ENCODE results near the gene ICAM1. TPM values are rescaled to one million over a fixed set of nuclear protein-coding genes. Genes with fewer than 3 reads are reported as not detected.
"Not testable (repeated sequence)": the region's sequence is repeated elsewhere in the genome, so short reads cannot be mapped to it uniquely, and the experiment has no call there.

ICAM1 gene
- 4.9 TPM for polyA plus RNA-seq (2013, experiment 1 of 2; ENCODE audit: insufficient read length)
- polyA plus RNA-seq (2013, experiment 2 of 2; ENCODE audit: insufficient read length), result 5.4 TPM

GRCh38 chr19:10270616-10271394 lies at the start of gene ICAM1:
Gene ICAM1, plus strand, starts transcription at chr19:10271120. Its CDS starts 40 bp downstream, at chr19:10271160.
- DNase-seq, result peak; percentile 38

GRCh38 chr19:10222201-10222890 lies 48.6 kb upstream of the ICAM1 start:
- DNase-seq, result no peak

- DNase-seq, result no peak
Observed at GRCh38 chr19:10223488-10224213, 47.3 kb upstream of the ICAM1 start.

GRCh38 chr19:10224337-10224736 lies 46.6 kb upstream of the ICAM1 start:
- no peak for DNase-seq

GRCh38 chr19:10226021-10226375 lies 44.9 kb upstream of the ICAM1 start:
- DNase-seq, result no peak

- DNase-seq, result peak; percentile 93
Observed at GRCh38 chr19:10226376-10227025, 44.4 kb upstream of the ICAM1 start.

GRCh38 chr19:10227026-10227971 lies 43.6 kb upstream of the ICAM1 start:
- DNase-seq, result peak; percentile 34

- DNase-seq, result no peak
Observed at GRCh38 chr19:10228393-10228792, 42.5 kb upstream of the ICAM1 start.

- peak; percentile 49 for DNase-seq
Observed at GRCh38 chr19:10228920-10229319, 42.0 kb upstream of the ICAM1 start.

- DNase-seq, result peak; percentile 54
Observed at GRCh38 chr19:10230173-10230860, 40.6 kb upstream of the ICAM1 start.

GRCh38 chr19:10230861-10231611 lies 39.9 kb upstream of the ICAM1 start, which contains the start of gene S1PR2:
Gene S1PR2, minus strand, starts transcription at chr19:10231331. Its CDS starts 6,426 bp downstream, at chr19:10224905.
- peak; percentile 86 for DNase-seq

- no peak for DNase-seq
Observed at GRCh38 chr19:10231612-10232228, 39.2 kb upstream of the ICAM1 start.

- DNase-seq, result no peak
Observed at GRCh38 chr19:10233946-10234345, 37.0 kb upstream of the ICAM1 start.

GRCh38 chr19:10235003-10235402 lies 35.9 kb upstream of the ICAM1 start:
- DNase-seq, result no peak

- DNase-seq, result not testable (repeated sequence)
Observed at GRCh38 chr19:10235409-10235808, 35.5 kb upstream of the ICAM1 start.

- DNase-seq, result peak; percentile 14
Observed at GRCh38 chr19:10237702-10238101, 33.2 kb upstream of the ICAM1 start.

- peak; percentile 83 for DNase-seq
Observed at GRCh38 chr19:10238172-10238783, 32.6 kb upstream of the ICAM1 start.

GRCh38 chr19:10241826-10242449 lies 29.0 kb upstream of the ICAM1 start:
- DNase-seq, result not testable (repeated sequence)

All from fibroblast of skin of scalp (primary cell).